B cell (primary cell): ENCODE data around the gene CEP43. TPM values are rescaled to one million over a fixed set of nuclear protein-coding genes. Genes with fewer than 3 reads are reported as not detected.

Experiments used
- ATAC-seq: fragments of 200-7000 bp; cut with Tn5 transposase; one replicate; pipeline ENCODE4 v1.10.0; 2021; ENCODE audit warnings: low read depth, mild to moderate bottlenecking, moderate number of reproducible peaks, moderate library complexity
- CTCF ChIA-PET: fragments of 350-600 bp; sonication (Branson Sonifier 250); formaldehyde crosslinking; loops from one replicate; lab custom pipeline; 2021; ENCODE audit warnings: antibody characterized with exemption, inconsistent platforms; lab: Charles Lee
- POLR2A ChIA-PET: fragments of 350-600 bp; sonication (Branson Sonifier 250); formaldehyde crosslinking; loops from one replicate; lab custom pipeline; 2021; ENCODE audit warnings: antibody characterized with exemption; lab: Charles Lee
- DNase-seq: peaks from one replicate; pipeline ENCODE4 v3.0.0; 2013
- H2AFZ ChIP-seq: 2 replicates; pipeline ENCODE4 v1.6.1; 2012; ENCODE audit warnings: mild to moderate bottlenecking, low read depth, low read length; ENCODE audit not compliant: insufficient read depth, poor library complexity, severe bottlenecking
- H3K27ac ChIP-seq, 2 donors: 1 replicate in 1 of 2; 2 replicates in 1 of 2; pipeline ENCODE4 v1.5.1; 2012 to 2013; ENCODE audit warnings: low read length in 2 of 2, mild to moderate bottlenecking in 2 of 2, moderate library complexity in 1 of 2
- H3K27me3 ChIP-seq, 4 experiments: fragments of 200-600 bp in 1 of 4; sonication (generic) in 1 of 4; replicated peaks in 1 of 4; 1 replicate in 2 of 4; 2 replicates in 2 of 4; pipeline versions ENCODE4 v1.6.1 to v1.7.0; 2013 to 2016; ENCODE audit warnings: low read length in 3 of 4, mild to moderate bottlenecking in 2 of 4, mixed read lengths in 1 of 4, moderate library complexity in 1 of 4; ENCODE audit not compliant: insufficient read depth in 4 of 4, control insufficient read depth in 3 of 4; ENCODE audit errors: control extremely low read depth in 1 of 4
- H3K36me3 ChIP-seq, 2 experiments: replicated peaks in 1 of 2; 1 replicate in 1 of 2; 2 replicates in 1 of 2; pipeline versions ENCODE4 v1.6.1 to v1.7.1; 2013; ENCODE audit warnings: low read length in 1 of 2; ENCODE audit not compliant: insufficient read depth in 2 of 2, control insufficient read depth in 1 of 2; ENCODE audit errors: control extremely low read depth in 1 of 2, extremely low read depth in 1 of 2
- H3K4me1 ChIP-seq, 2 donors: fragments of 200-600 bp in 1 of 2; sonication (generic) in 1 of 2; 1 replicate in 1 of 2; 2 replicates in 1 of 2; pipeline versions ENCODE4 v1.5.1 to v1.6.1; 2013 to 2017; ENCODE audit warnings: low read length in 2 of 2; ENCODE audit not compliant: control insufficient read depth in 2 of 2, insufficient read depth in 2 of 2
- H3K4me2 ChIP-seq: replicated peaks from 2 replicates; pipeline ENCODE3; 2012; ENCODE audit warnings: mild to moderate bottlenecking, low read depth, low read length; ENCODE audit not compliant: poor library complexity, severe bottlenecking
- H3K4me3 ChIP-seq, 5 experiments: fragments of 200-600 bp in 1 of 5; sonication (generic) in 1 of 5; 1 replicate in 3 of 5; 2 replicates in 2 of 5; pipeline versions ENCODE4 v1.5.1 to v1.7.0; 2011 to 2016; ENCODE audit warnings: low read length in 4 of 5, mild to moderate bottlenecking in 4 of 5, low read depth in 2 of 5, control low read depth in 1 of 5, moderate library complexity in 1 of 5; ENCODE audit not compliant: insufficient read depth in 1 of 5; ENCODE audit errors: control extremely low read depth in 1 of 5, extremely low read depth in 1 of 5
- H3K79me2 ChIP-seq: fragments of 200-600 bp; sonication (generic); one replicate; pipeline ENCODE4 v1.6.0; 2016; ENCODE audit warnings: low read length; ENCODE audit not compliant: control insufficient read depth, insufficient read depth
- H3K9ac ChIP-seq: fragments of 200-600 bp; sonication (generic); 2 replicates; pipeline ENCODE4 v1.6.1; 2017; ENCODE audit warnings: mild to moderate bottlenecking, low read length, moderate library complexity
- H3K9me3 ChIP-seq, 3 donors: one replicate each; pipeline versions ENCODE4 v1.6.1 to v1.7.1; 2013; ENCODE audit warnings: low read length in 2 of 3; ENCODE audit not compliant: control insufficient read depth in 2 of 3, insufficient read depth in 1 of 3; ENCODE audit errors: control extremely low read depth in 1 of 3
- H4K20me1 ChIP-seq: 2 replicates; pipeline ENCODE4 v1.6.0; 2012; ENCODE audit warnings: mild to moderate bottlenecking, low read length; ENCODE audit not compliant: insufficient read depth, control insufficient read depth, poor library complexity, severe bottlenecking
- H3K27ac Mint-ChIP-seq: one replicate; pipeline ENCODE4 v1.8.0; 2021; ENCODE audit warnings: mixed read lengths
- H3K27me3 Mint-ChIP-seq: one replicate; pipeline ENCODE4 v1.8.0; 2021; ENCODE audit warnings: mixed read lengths
- H3K4me1 Mint-ChIP-seq: one replicate; pipeline ENCODE4 v1.8.0; 2021; ENCODE audit warnings: mixed read lengths
- H3K4me3 Mint-ChIP-seq: one replicate; pipeline ENCODE4 v1.8.0; 2021; ENCODE audit warnings: mixed read lengths
- H3K9me3 Mint-ChIP-seq: one replicate; pipeline ENCODE4 v1.8.0; 2022; ENCODE audit warnings: mixed read lengths; ENCODE audit not compliant: insufficient read depth
- EZH2 ChIP-seq: IDR thresholded peaks from 2 replicates; pipeline ENCODE4 v1.6.1; 2012; ENCODE audit warnings: borderline replicate concordance, low read depth, mild to moderate bottlenecking, moderate library complexity, low read length; ENCODE audit not compliant: insufficient read depth, poor library complexity, severe bottlenecking
- WGBS: methylation state at CpG from one replicate; pipeline ENCODE4 v1.1.5; 2013; ENCODE audit warnings: missing lambda C conversion rate; ENCODE audit not compliant: insufficient coverage; 5-methylcytosine and 5-hydroxymethylcytosine counted together
- intact Hi-C: fragments of 100-400 bp; cut with micrococcal nuclease; formaldehyde crosslinking; loops from one replicate; pipeline ENCODE4 v1.10.0; 2022
- polyA plus RNA-seq: library from polyadenylated mRNA; depleted of rRNA; stranded (reverse); fragments of >200 nt; gene quantifications from 2 replicates; pipeline ENCODE4 v1.2.3, GENCODE V29; 2012
- total RNA-seq, 2 donors: library from RNA; stranded (reverse); fragments of 120-200 nt in 1 of 2; gene quantifications; 1 replicate in 1 of 2; 2 replicates in 1 of 2; pipeline versions ENCODE4 v1.2.3 to v1.2.4, GENCODE V29; 2013 to 2022
- TF ChIP-seq, protein P1 (sequence below): fragments of 200-600 bp; IDR thresholded peaks from one replicate; pipeline ENCODE4 v1.8.0; 2022; ENCODE audit warnings: antibody characterized with exemption, mild to moderate bottlenecking

The CEP43 gene
- total and polyA plus RNA-seq, 2 donors (not counting 1 experiment from before 2014, with no cell fraction given) = 10.1 to 39.7 TPM

DNA sequence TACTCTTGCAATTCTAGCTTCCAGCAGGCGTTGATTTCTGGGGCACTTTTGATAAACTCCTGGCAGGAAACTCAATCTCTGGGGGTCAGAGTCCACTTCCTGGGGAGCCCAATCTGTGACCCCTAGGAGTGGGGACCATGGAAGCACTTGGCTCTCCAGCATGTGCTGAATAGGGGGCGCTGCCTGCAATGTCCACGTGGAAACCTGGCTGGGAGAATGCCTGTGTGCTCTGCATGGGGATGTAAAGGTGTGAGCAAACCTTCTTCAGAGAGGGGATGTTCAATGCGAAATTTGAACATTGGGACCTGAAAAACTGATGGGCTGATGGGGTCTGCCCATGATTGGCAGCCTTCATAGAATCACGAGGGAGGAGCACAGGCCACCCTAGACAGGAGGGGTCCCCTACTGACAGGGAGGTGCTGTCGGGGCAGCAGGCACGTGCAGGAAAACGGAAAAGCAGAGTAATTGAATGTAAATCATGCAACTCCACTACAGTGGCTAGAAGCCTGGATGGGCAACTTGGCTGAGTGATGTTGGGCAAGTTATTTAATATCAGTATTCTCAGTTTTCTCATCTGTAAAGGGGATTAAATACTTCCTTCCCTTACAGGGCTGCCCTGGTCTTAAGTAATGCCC lies 47.8 kb downstream of the CEP43 start:
- H3K9ac ChIP-seq = peak overlapping the region; percentile 62
- POLR2A ChIA-PET = interaction anchor here (1.2 to 2.3 kb wide), 3 partner anchors 47 to 77 kb away, joined by 4 to 15 read pairs (median 4); partner anchors contain the start of gene CEP43
- TF ChIP-seq, protein P1, sequence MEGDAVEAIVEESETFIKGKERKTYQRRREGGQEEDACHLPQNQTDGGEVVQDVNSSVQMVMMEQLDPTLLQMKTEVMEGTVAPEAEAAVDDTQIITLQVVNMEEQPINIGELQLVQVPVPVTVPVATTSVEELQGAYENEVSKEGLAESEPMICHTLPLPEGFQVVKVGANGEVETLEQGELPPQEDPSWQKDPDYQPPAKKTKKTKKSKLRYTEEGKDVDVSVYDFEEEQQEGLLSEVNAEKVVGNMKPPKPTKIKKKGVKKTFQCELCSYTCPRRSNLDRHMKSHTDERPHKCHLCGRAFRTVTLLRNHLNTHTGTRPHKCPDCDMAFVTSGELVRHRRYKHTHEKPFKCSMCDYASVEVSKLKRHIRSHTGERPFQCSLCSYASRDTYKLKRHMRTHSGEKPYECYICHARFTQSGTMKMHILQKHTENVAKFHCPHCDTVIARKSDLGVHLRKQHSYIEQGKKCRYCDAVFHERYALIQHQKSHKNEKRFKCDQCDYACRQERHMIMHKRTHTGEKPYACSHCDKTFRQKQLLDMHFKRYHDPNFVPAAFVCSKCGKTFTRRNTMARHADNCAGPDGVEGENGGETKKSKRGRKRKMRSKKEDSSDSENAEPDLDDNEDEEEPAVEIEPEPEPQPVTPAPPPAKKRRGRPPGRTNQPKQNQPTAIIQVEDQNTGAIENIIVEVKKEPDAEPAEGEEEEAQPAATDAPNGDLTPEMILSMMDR = no peak
- TF ChIP-seq EZH2 = no peak
- Mint-ChIP-seq H3K27me3 (no peaks in the 10 kb centered on the region), H3K9me3 (no peaks in the 10 kb centered on the region), H3K4me1 (peaks cover 59% of the 10 kb centered on the region), H3K27ac (peak overlapping the region; percentile 79), H3K4me3 (peak overlapping the region; percentile 65)
- H3K27ac ChIP-seq = peak overlapping the region; percentile 70 to 88
- peak overlapping the region; percentile 75 for H3K4me2 ChIP-seq
- H4K20me1 ChIP-seq = no peaks in the 10 kb centered on the region
- WGBS = 76% methylated on average over 4 of the region's 8 CpGs
- DNase-seq = no peak
- CTCF ChIA-PET = interaction anchor here (1.0 to 2.4 kb wide), 7 partner anchors 10 to 95 kb away, joined by 3 to 20 read pairs (median 8); no protein-coding TSS in a partner anchor
- H3K9me3 ChIP-seq = no peaks in the 10 kb centered on the region
- H3K4me3 ChIP-seq = peak overlapping the region in 3 of 5 experiments; percentile 20 to 57 (median 31)
- peaks cover 9% of the 10 kb centered on the region for H3K79me2 ChIP-seq
- peak; percentile 8 for ATAC-seq
- intact Hi-C loops = loop anchor here (2.0 kb wide), 1 partner anchor 48 kb away; no protein-coding TSS in a partner anchor
- no peaks in the 10 kb centered on the region for H3K27me3 ChIP-seq
- H2AFZ ChIP-seq = peak overlapping the region; percentile 66
- H3K4me1 ChIP-seq = peaks cover 42 to 53% of the 10 kb centered on the region in 2 donors
- no peaks in the 10 kb centered on the region for H3K36me3 ChIP-seq

DNA sequence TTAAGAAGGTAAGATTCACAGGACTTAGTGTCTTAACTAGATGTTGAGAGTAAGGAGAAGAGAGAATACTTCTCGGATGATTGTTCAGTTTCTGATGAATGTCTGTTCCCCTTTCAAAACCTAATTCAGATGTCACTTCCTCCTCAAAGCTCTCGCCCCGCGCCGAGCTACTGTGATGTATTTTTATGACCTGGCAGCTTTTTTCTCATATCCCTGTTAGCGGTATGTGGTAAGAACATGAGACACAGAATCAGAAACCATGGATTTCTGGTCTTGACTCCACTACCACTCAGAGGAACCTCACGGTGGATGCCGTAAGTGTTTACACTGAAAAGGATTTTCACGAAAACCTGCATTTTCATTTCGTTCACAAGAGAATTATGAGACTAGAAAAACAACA lies 48.4 kb downstream of the CEP43 start:
- intact Hi-C loops = loop anchor here (2.0 kb wide), 1 partner anchor 47 kb away; no protein-coding TSS in a partner anchor
- Histone ChIP-seq H4K20me1 (no peaks in the 10 kb centered on the region), H3K79me2 (peaks cover 5% of the 10 kb centered on the region), H3K4me2 (peak overlapping the region; percentile 75), H3K27ac (peak overlapping the region; percentile 70 to 88), H3K27me3 (no peaks in the 10 kb centered on the region), H3K4me1 (peaks cover 36 to 47% of the 10 kb centered on the region in 2 donors), H3K4me3 (peak overlapping the region in 4 of 5 experiments; percentile 31 to 57 (median 44)), H3K36me3 (no peaks in the 10 kb centered on the region), H2AFZ (peak overlapping the region; percentile 66), H3K9me3 (no peaks in the 10 kb centered on the region), H3K9ac (peak overlapping the region; percentile 62)
- ATAC-seq (peak; percentile 81), DNase-seq (peak; percentile 86)
- no peak for TF ChIP-seq EZH2
- TF ChIP-seq, protein P1 = no peak
- peak overlapping the region; percentile 57 for H3K4me3 Mint-ChIP-seq
- H3K9me3 Mint-ChIP-seq = no peaks in the 10 kb centered on the region
- H3K27ac Mint-ChIP-seq = peak overlapping the region; percentile 79
- H3K4me1 Mint-ChIP-seq = peaks cover 55% of the 10 kb centered on the region
- ChIA-PET CTCF (interaction anchor here (0.9 to 2.4 kb wide), 11 partner anchors 9 to 94 kb away, joined by 3 to 20 read pairs (median 5); no protein-coding TSS in a partner anchor), POLR2A (interaction anchor here (0.8 to 2.3 kb wide), 4 partner anchors 46 to 77 kb away, joined by 3 to 15 read pairs (median 4); partner anchors contain the start of gene CEP43)
- H3K27me3 Mint-ChIP-seq = no peaks in the 10 kb centered on the region
- WGBS = 10% methylated on average over 2 of the region's 10 CpGs
